Testis (tissue), 3 donors: ENCODE data around the gene MYO15B. TPM values are rescaled to one million over a fixed set of nuclear protein-coding genes. Genes with fewer than 3 reads are reported as not detected.

ENCODE experiments used
- DNase-seq: peaks from one replicate; pipeline ENCODE4 v3.0.0-alpha.2; 2019
- H3K27ac ChIP-seq, 2 donors: fragments of 200-600 bp; sonication (generic); one replicate each; pipeline ENCODE4 v1.5.1; 2019
- H3K27me3 ChIP-seq: fragments of 200-600 bp; sonication (generic); one replicate; pipeline ENCODE4 v1.5.1; 2019
- H3K36me3 ChIP-seq: fragments of 200-600 bp; sonication (generic); one replicate; pipeline ENCODE4 v1.5.1; 2017; ENCODE audit warnings: low read depth; ENCODE audit errors: missing control alignments
- H3K4me1 ChIP-seq: fragments of 200-600 bp; sonication (generic); one replicate; pipeline ENCODE4 v1.5.1; 2019
- H3K4me3 ChIP-seq, 2 donors: fragments of 200-600 bp; sonication (generic); one replicate each; pipeline ENCODE4 v1.5.1; 2017 to 2019
- H3K9me3 ChIP-seq: fragments of 200-600 bp; sonication (generic); one replicate; pipeline ENCODE4 v1.5.1; 2017
- CTCF ChIP-seq, 3 experiments: fragments of 450-650 bp in 2 of 3; fragments of 200-600 bp in 1 of 3; sonication (generic) in 1 of 3; IDR thresholded peaks; one replicate each; pipeline ENCODE4 v1.5.1; 2016 to 2019; ENCODE audit warnings: antibody characterized with exemption in 3 of 3, mild to moderate bottlenecking in 2 of 3, moderate library complexity in 1 of 3
- POLR2A ChIP-seq: fragments of 450-650 bp; IDR thresholded peaks from one replicate; pipeline ENCODE4 v1.6.1; 2017; ENCODE audit warnings: antibody characterized with exemption, mild to moderate bottlenecking, moderate library complexity
- WGBS, 2 donors: methylation state at CpG; one replicate each; pipeline ENCODE4 v1.1.5; 2018; 5-methylcytosine and 5-hydroxymethylcytosine counted together
- intact Hi-C: fragments of 100-400 bp; cut with DNase I; formaldehyde crosslinking; loops from one replicate; pipeline ENCODE4 v1.15.1; 2023; ENCODE audit warnings: low total_unique reads
- polyA plus RNA-seq: library from polyadenylated mRNA; stranded (reverse); fragments of 350-450 nt; fragmentation: Illumina TruSeq; extraction: RNeasy Lipid Tissue Mini Kit (QIAGEN cat#74804); gene quantifications from one replicate; pipeline ENCODE4 v1.2.3, GENCODE V29; 2014; ENCODE audit warnings: low read depth, low replicate concordance; ENCODE audit not compliant: insufficient read depth
- total RNA-seq, 2 donors: library from RNA; depleted of rRNA; stranded (reverse); fragments of >200 nt; gene quantifications; one replicate each; pipeline ENCODE4 v1.2.3, GENCODE V29; 2016

MYO15B gene
- total and polyA plus RNA-seq, 3 donors from 2014 or later, result 70.4 to 142 (median 139) TPM

- no peaks in the 10 kb centered on the region for H3K27me3 ChIP-seq
- no peak overlapping the region for H3K27ac ChIP-seq
- 88 to 91% methylated on average over 34 to 36 of the region's 38 CpGs for WGBS, 2 donors
- intact Hi-C loops, result no loop called here
- TF ChIP-seq CTCF (IDR thresholded peaks at IDR 0.05), result no peak
- H3K4me1 ChIP-seq, result peaks cover 10% of the 10 kb centered on the region
- H3K4me3 ChIP-seq, result no peak overlapping the region
- no peaks in the 10 kb centered on the region for H3K36me3 ChIP-seq
- H3K9me3 ChIP-seq, result no peaks in the 10 kb centered on the region
- no peak for DNase-seq
Observed at GRCh38 chr17:75558666-75559530, 28.7 kb upstream of the MYO15B start.

- WGBS, 2 donors, result 84 to 89% methylated on average over 8 to 9 of the region's 9 CpGs
- DNase-seq, result no peak
- intact Hi-C loops, result no loop called here
- Histone ChIP-seq H3K4me3 (no peak overlapping the region), H3K9me3 (no peaks in the 10 kb centered on the region), H3K36me3 (no peaks in the 10 kb centered on the region), H3K27ac (no peak overlapping the region), H3K4me1 (peaks cover 10% of the 10 kb centered on the region), H3K27me3 (no peaks in the 10 kb centered on the region)
- TF ChIP-seq CTCF (IDR thresholded peaks at IDR 0.05), result no peak
- no peak for TF ChIP-seq POLR2A
Observed at GRCh38 chr17:75559958-75560533, 27.6 kb upstream of the MYO15B start.

GRCh38 chr17:75561927-75562603 is 25.5 kb upstream of the MYO15B start:
- 61 to 76% methylated on average over 5 of the region's 5 CpGs for WGBS, 2 donors
- H3K27ac ChIP-seq, result no peak overlapping the region
- no peaks in the 10 kb centered on the region for H3K9me3 ChIP-seq
- TF ChIP-seq CTCF (IDR thresholded peaks at IDR 0.05) (no peak), POLR2A (no peak)
- no peak overlapping the region for H3K4me3 ChIP-seq
- H3K36me3 ChIP-seq, result no peaks in the 10 kb centered on the region
- H3K27me3 ChIP-seq, result no peaks in the 10 kb centered on the region
- intact Hi-C loops, result no loop called here
- H3K4me1 ChIP-seq, result peaks cover 10% of the 10 kb centered on the region
- no peak for DNase-seq

GRCh38 chr17:75563063-75563758 is 24.4 kb upstream of the MYO15B start:
- no peak overlapping the region for H3K4me3 ChIP-seq
- DNase-seq, result no peak
- H3K27ac ChIP-seq, result no peak overlapping the region
- H3K4me1 ChIP-seq, result peaks cover 4% of the 10 kb centered on the region
- WGBS, 2 donors, result 89 to 95% methylated on average over 20 to 28 of the region's 28 CpGs
- no peaks in the 10 kb centered on the region for H3K9me3 ChIP-seq
- TF ChIP-seq POLR2A, result no peak
- no peak for TF ChIP-seq CTCF (IDR thresholded peaks at IDR 0.05)
- intact Hi-C loops, result no loop called here
- no peaks in the 10 kb centered on the region for H3K36me3 ChIP-seq
- H3K27me3 ChIP-seq, result no peaks in the 10 kb centered on the region
